ENCODE results near the gene ZIM2. TPM values are rescaled to one million over a fixed set of nuclear protein-coding genes. Genes with fewer than 3 reads are reported as not detected.

ZIM2 gene
- total and polyA plus RNA-seq, 4 donors, result 0.08 to 1.6 (median 0.12) TPM; not detected in 1

- H3K4me3 ChIP-seq, result no peak overlapping the region
- no peaks in the 10 kb centered on the region for H3K36me3 ChIP-seq (ENCODE audit: control insufficient read depth in 4 of 4, insufficient read depth in 4 of 4, low read length in 4 of 4)
- no peaks in the 10 kb centered on the region for H3K27me3 ChIP-seq (ENCODE audit: control insufficient read depth in 3 of 3, insufficient read depth in 3 of 3, low read length in 2 of 3)
- ATAC-seq (ENCODE audit: insufficient read depth, low FRiP score) (no peak), DNase-seq (peak; percentile 46 to 59 (median 53))
- no peak overlapping the region for H3K27ac ChIP-seq (ENCODE audit: low read depth in 1 of 2, low read length in 1 of 2)
- peaks cover 0 to 7% (median 0%) of the 10 kb centered on the region in 4 donors for H3K9me3 ChIP-seq (ENCODE audit: control insufficient read depth in 4 of 4, insufficient read depth in 3 of 4, low read length in 3 of 4)
- WGBS, 2 donors, result 8 to 10% methylated on average over 6 of the region's 6 CpGs
- H3K9ac ChIP-seq (ENCODE audit: insufficient read depth in 1 of 2, low read length in 2 of 2), result no peak overlapping the region
- TF ChIP-seq CTCF (IDR thresholded peaks at IDR 0.05; ENCODE audit: control extremely low read depth, extremely low read depth), result no peak
- peaks cover 0 to 3% (median 0%) of the 10 kb centered on the region in 5 donors for H3K4me1 ChIP-seq (ENCODE audit: control insufficient read depth in 5 of 5, insufficient read depth in 5 of 5, low read length in 5 of 5)
Observed at GRCh38 chr19:56751078-56751489, 89.4 kb downstream of the ZIM2 start.

- ATAC-seq (ENCODE audit: insufficient read depth, low FRiP score) (no peak), DNase-seq (peak in 1 of 3 donors; percentile 3)
- WGBS, 2 donors, result 61 to 72% methylated on average over 11 of the region's 11 CpGs
- no peak overlapping the region for H3K9ac ChIP-seq (ENCODE audit: insufficient read depth in 1 of 2, low read length in 2 of 2)
- no peaks in the 10 kb centered on the region for H3K27me3 ChIP-seq (ENCODE audit: control insufficient read depth in 3 of 3, insufficient read depth in 3 of 3, low read length in 2 of 3)
- TF ChIP-seq CTCF (IDR thresholded peaks at IDR 0.05; ENCODE audit: control extremely low read depth, extremely low read depth), result no peak
- no peak overlapping the region for H3K27ac ChIP-seq (ENCODE audit: low read depth in 1 of 2, low read length in 1 of 2)
- peaks cover 0 to 7% (median 0%) of the 10 kb centered on the region in 4 donors for H3K9me3 ChIP-seq (ENCODE audit: control insufficient read depth in 4 of 4, insufficient read depth in 3 of 4, low read length in 3 of 4)
- no peaks in the 10 kb centered on the region for H3K36me3 ChIP-seq (ENCODE audit: control insufficient read depth in 4 of 4, insufficient read depth in 4 of 4, low read length in 4 of 4)
- H3K4me3 ChIP-seq, result no peak overlapping the region
- peaks cover 0 to 3% (median 0%) of the 10 kb centered on the region in 5 donors for H3K4me1 ChIP-seq (ENCODE audit: control insufficient read depth in 5 of 5, insufficient read depth in 5 of 5, low read length in 5 of 5)
Observed at GRCh38 chr19:56750658-56751057, 89.9 kb downstream of the ZIM2 start.

- H3K4me1 ChIP-seq (ENCODE audit: control insufficient read depth in 5 of 5, insufficient read depth in 5 of 5, low read length in 5 of 5), result peaks cover 0 to 3% (median 0%) of the 10 kb centered on the region in 5 donors
- TF ChIP-seq CTCF (IDR thresholded peaks at IDR 0.05; ENCODE audit: control extremely low read depth, extremely low read depth), result no peak
- DNase-seq (peak in 2 of 3 donors; percentile 63 to 69), ATAC-seq (ENCODE audit: insufficient read depth, low FRiP score) (no peak)
- H3K27me3 ChIP-seq (ENCODE audit: control insufficient read depth in 3 of 3, insufficient read depth in 3 of 3, low read length in 2 of 3), result no peaks in the 10 kb centered on the region
- 17 to 24% methylated on average over 5 of the region's 5 CpGs for WGBS, 2 donors
- no peak overlapping the region for H3K9ac ChIP-seq (ENCODE audit: insufficient read depth in 1 of 2, low read length in 2 of 2)
- no peak overlapping the region for H3K27ac ChIP-seq (ENCODE audit: low read depth in 1 of 2, low read length in 1 of 2)
- peaks cover 0 to 7% (median 0%) of the 10 kb centered on the region in 4 donors for H3K9me3 ChIP-seq (ENCODE audit: control insufficient read depth in 4 of 4, insufficient read depth in 3 of 4, low read length in 3 of 4)
- no peak overlapping the region for H3K4me3 ChIP-seq
- H3K36me3 ChIP-seq (ENCODE audit: control insufficient read depth in 4 of 4, insufficient read depth in 4 of 4, low read length in 4 of 4), result no peaks in the 10 kb centered on the region
Observed at GRCh38 chr19:56748378-56748777, 92.1 kb downstream of the ZIM2 start.

GRCh38 chr19:56746367-56746766 lies 94.2 kb downstream of the ZIM2 start:
- TF ChIP-seq CTCF (IDR thresholded peaks at IDR 0.05; ENCODE audit: control extremely low read depth, extremely low read depth), result no peak
- H3K4me1 ChIP-seq (ENCODE audit: control insufficient read depth in 5 of 5, insufficient read depth in 5 of 5, low read length in 5 of 5), result peaks cover 0 to 3% (median 0%) of the 10 kb centered on the region in 5 donors
- no peak overlapping the region for H3K9ac ChIP-seq (ENCODE audit: insufficient read depth in 1 of 2, low read length in 2 of 2)
- WGBS, 2 donors, result 44 to 58% methylated on average over 3 of the region's 3 CpGs
- DNase-seq, result no peak
- peaks cover 0 to 10% (median 0%) of the 10 kb centered on the region in 4 donors for H3K9me3 ChIP-seq (ENCODE audit: control insufficient read depth in 4 of 4, insufficient read depth in 3 of 4, low read length in 3 of 4)
- no peak overlapping the region for H3K4me3 ChIP-seq
- no peak for ATAC-seq (ENCODE audit: insufficient read depth, low FRiP score)
- no peak overlapping the region for H3K27ac ChIP-seq (ENCODE audit: low read depth in 1 of 2, low read length in 1 of 2)
- no peaks in the 10 kb centered on the region for H3K27me3 ChIP-seq (ENCODE audit: control insufficient read depth in 3 of 3, insufficient read depth in 3 of 3, low read length in 2 of 3)
- no peaks in the 10 kb centered on the region for H3K36me3 ChIP-seq (ENCODE audit: control insufficient read depth in 4 of 4, insufficient read depth in 4 of 4, low read length in 4 of 4)
